Muscle of arm (tissue), 14 donors: ENCODE results near the gene PLLP. TPM values are rescaled to one million over a fixed set of nuclear protein-coding genes. Genes with fewer than 3 reads are reported as not detected.

ENCODE experiments used
- DNase-seq: peaks from one replicate; pipeline ENCODE4 v3.0.0-alpha.2; 2013
- long read RNA-seq, 11 donors: transcript quantifications; one replicate each; lab custom pipeline, GENCODE V29; 2026
- polyA plus RNA-seq, 12 donors: library from polyadenylated mRNA; unstranded; fragments of 120-200 nt; gene quantifications; one replicate each; pipeline ENCODE4 v1.2.1, GENCODE V29; 2013; ENCODE audit not compliant: insufficient read length in 12 of 12

The PLLP gene
- 10 to 100 TPM in 1 of 12 donors, 1 to 10 TPM in 8, under 1 TPM in 2, not detected in 1; 0.84 to 31.7 (median 1.2) TPM for polyA plus RNA-seq
- long read RNA-seq, donor 1, transcript PLLP-201 (4 exons, 1,512 nt), result major isoform, 36 of 37 reads
- long read RNA-seq, donor 1, partial matches to known transcripts, result 0 of 37 reads
- long read RNA-seq, donor 1, other reads (novel, unspliced or antisense), result 0 of 37 reads
- long read RNA-seq, donor 2, result 0 reads
- long read RNA-seq, donor 3, result 0 reads
- long read RNA-seq, donor 4, result 0 reads
- long read RNA-seq, donor 5, partial matches to known transcripts, result 48 of 49 reads
- long read RNA-seq, donor 5, other reads (novel, unspliced or antisense), result 0 of 49 reads
- long read RNA-seq, donor 6, result 0 reads
- long read RNA-seq, donor 7, result 0 reads
- long read RNA-seq, donor 8, partial matches to known transcripts, result 93 of 93 reads
- long read RNA-seq, donor 8, other reads (novel, unspliced or antisense), result 0 of 93 reads
- long read RNA-seq, donor 9, partial matches to known transcripts, result 23 of 23 reads
- long read RNA-seq, donor 9, other reads (novel, unspliced or antisense), result 0 of 23 reads
- long read RNA-seq, donor 10, result 0 reads
- long read RNA-seq, donor 11, result 0 reads

GRCh38 chr16:57284209-57284951 is at the start of gene PLLP:
Gene PLLP, minus strand, starts transcription at chr16:57284672. Its CDS starts 132 bp downstream, at chr16:57284540.
- DNase-seq, result peak; percentile 31

- no peak for DNase-seq
Measured at GRCh38 chr16:57333402-57333801, 48.9 kb upstream of the PLLP start.

- DNase-seq, result no peak
Measured at GRCh38 chr16:57331355-57331754, 46.9 kb upstream of the PLLP start.

GRCh38 chr16:57329718-57330327 is 45.4 kb upstream of the PLLP start:
- DNase-seq, result no peak

GRCh38 chr16:57325458-57325857 is 41.0 kb upstream of the PLLP start:
- DNase-seq, result no peak

GRCh38 chr16:57324749-57325148 is 40.3 kb upstream of the PLLP start:
- no peak for DNase-seq

- no peak for DNase-seq
Measured at GRCh38 chr16:57319646-57320045, 35.2 kb upstream of the PLLP start.

- no peak for DNase-seq
Measured at GRCh38 chr16:57318240-57318970, 33.9 kb upstream of the PLLP start.

- DNase-seq, result peak; percentile 24
Measured at GRCh38 chr16:57316390-57317017, 32.0 kb upstream of the PLLP start.

GRCh38 chr16:57315416-57315815 is 30.9 kb upstream of the PLLP start:
- no peak for DNase-seq

GRCh38 chr16:57314161-57314785 is 29.8 kb upstream of the PLLP start:
- DNase-seq, result no peak

GRCh38 chr16:57313509-57313908 is 29.0 kb upstream of the PLLP start:
- DNase-seq, result no peak

GRCh38 chr16:57310801-57311200 is 26.3 kb upstream of the PLLP start:
- no peak for DNase-seq

GRCh38 chr16:57308041-57308440 is 23.6 kb upstream of the PLLP start:
- DNase-seq, result no peak

GRCh38 chr16:57307365-57307764 is 22.9 kb upstream of the PLLP start:
- no peak for DNase-seq

- DNase-seq, result no peak
Measured at GRCh38 chr16:57306676-57307341, 22.3 kb upstream of the PLLP start.

- DNase-seq, result no peak
Measured at GRCh38 chr16:57305159-57305811, 20.8 kb upstream of the PLLP start.

- DNase-seq, result no peak
Measured at GRCh38 chr16:57304169-57305061, 19.9 kb upstream of the PLLP start.

GRCh38 chr16:57303910-57304168 is 19.4 kb upstream of the PLLP start:
- no peak for DNase-seq
